A673 (cell line): ENCODE measurements around the gene N4BP2.

Experiments used
- CTCF ChIP-seq: fragments of 300-800, 200-600 bp; sonication (generic); conservative IDR thresholded peaks from 2 replicates; pipeline ENCODE4 v1.5.1; 2017; ENCODE audit warnings: low read depth, mild to moderate bottlenecking, antibody characterized with exemption, low read length, moderate library complexity, mixed read lengths
- EZH2 ChIP-seq: fragments of 200-600 bp; sonication (generic); IDR thresholded peaks from 2 replicates; pipeline ENCODE4 v1.6.1; 2017; ENCODE audit warnings: borderline replicate concordance, low read depth, mild to moderate bottlenecking, mixed read lengths, antibody characterized with exemption, low read length; ENCODE audit not compliant: poor library complexity, severe bottlenecking

- TF ChIP-seq CTCF: no peak
- TF ChIP-seq EZH2: no peak
Measured at GRCh38 chr4:40122941-40123340, 66.3 kb downstream of the N4BP2 start.
